GM18858 (cell line): Measurements from ENCODE around the gene SMARCD1.
"Not testable (repeated sequence)": the region's sequence is repeated elsewhere in the genome, so short reads cannot be mapped to it uniquely, and the experiment has no call there.

Source experiments
- ATAC-seq: cut with Tn5 transposase; IDR thresholded peaks from one replicate; pipeline ENCODE4 v1.9.1; 2021; ENCODE audit not compliant: unreplicated experiment

Gene SMARCD1

GRCh38 chr12:50132505-50133135 is 47.5 kb downstream of the SMARCD1 start:
- no peak for ATAC-seq

DNA sequence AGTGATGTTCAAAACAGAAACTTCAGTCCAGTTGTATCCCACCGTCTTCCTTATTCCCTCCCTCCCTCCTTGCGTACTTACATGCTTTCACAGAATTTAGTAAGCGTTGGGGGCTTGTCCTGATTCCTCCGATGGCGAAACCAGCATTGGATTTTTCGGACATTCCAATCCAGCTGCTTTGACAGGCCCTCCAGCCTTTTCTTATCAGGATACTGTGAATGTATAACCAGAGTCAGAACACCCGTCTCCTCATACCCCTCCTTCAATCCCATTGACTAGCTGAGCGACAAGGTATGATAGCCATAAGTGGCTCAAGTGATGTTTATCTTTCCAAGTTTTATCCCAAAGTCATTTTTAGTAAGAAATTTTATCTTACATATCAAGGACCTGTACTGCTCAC is 57.9 kb downstream of the SMARCD1 start:
- ATAC-seq, result no peak

DNA sequence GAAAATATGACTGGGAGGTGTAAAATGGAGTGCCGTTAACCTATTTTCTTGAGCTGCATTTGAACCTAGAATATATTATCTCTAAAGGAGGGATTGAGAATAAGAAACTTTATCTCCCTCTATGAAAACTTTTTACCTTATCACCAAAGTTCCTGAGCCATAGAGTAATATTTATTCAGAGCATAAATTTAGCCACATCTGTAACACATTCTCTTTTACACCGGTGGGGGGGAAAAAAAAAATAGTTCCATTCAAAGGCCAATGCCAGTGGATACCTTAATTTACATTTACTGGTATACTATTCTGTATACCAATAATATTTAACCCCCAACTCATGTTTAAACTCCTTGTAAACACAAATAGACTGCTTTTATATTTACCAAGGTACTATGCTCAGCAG is 60.3 kb downstream of the SMARCD1 start:
- ATAC-seq, result no peak

GRCh38 chr12:50147281-50147680 is 62.1 kb downstream of the SMARCD1 start:
- ATAC-seq, result no peak

DNA sequence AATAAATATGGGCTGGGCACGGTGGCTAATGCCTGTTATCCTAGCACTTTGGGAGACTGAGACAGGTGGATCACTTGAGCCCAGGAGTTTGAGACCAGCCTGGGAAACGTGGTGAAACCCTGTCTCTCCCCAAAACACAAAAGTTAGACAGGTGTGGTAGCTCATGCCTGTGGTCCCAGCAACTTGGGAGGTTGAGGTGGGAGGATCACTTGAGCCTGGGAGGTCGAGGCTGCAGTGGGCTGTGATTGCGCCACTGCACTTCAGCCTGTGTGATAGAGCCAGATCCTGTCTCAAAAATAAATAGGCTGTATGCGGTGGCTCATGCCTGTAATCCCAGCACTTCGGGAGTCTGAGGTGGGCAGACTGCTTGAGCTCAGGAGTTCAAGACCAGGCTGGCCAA is 62.9 kb downstream of the SMARCD1 start:
- ATAC-seq, result not testable (repeated sequence)

GRCh38 chr12:50149311-50149710 is 64.2 kb downstream of the SMARCD1 start:
- no peak for ATAC-seq
